Stimulated activated CD4-positive, alpha-beta T cell treated with anti-CD3 and anti-CD28 coated beads, Interleukin-15, amount 100 ng/mL, for 1 hour (primary cell): Measurements from ENCODE around the gene SKP1.
"Not testable (repeated sequence)": the region's sequence is repeated elsewhere in the genome, so short reads cannot be mapped to it uniquely, and the experiment has no call there.

Experiments used
- DNase-seq, 2 donors: peaks; one replicate each; pipeline ENCODE4 v3.0.0-alpha.2; 2020; ENCODE audit warnings: low read depth in 1 of 2, low spot score in 1 of 2

The SKP1 gene

GRCh38 chr5:134177369-134178095 is 782 bp upstream of the SKP1 start:
- DNase-seq, result no peak

GRCh38 chr5:134175921-134176510 is 734 bp downstream of the SKP1 start:
- DNase-seq, result no peak

GRCh38 chr5:134174841-134175839 is 1.6 kb downstream of the SKP1 start:
- DNase-seq, result no peak

GRCh38 chr5:134171972-134172371 is 4.8 kb downstream of the SKP1 start:
- DNase-seq, result no peak

GRCh38 chr5:134162592-134162991 is 14.2 kb downstream of the SKP1 start:
- DNase-seq, result no peak

GRCh38 chr5:134161513-134162395 is 15.0 kb downstream of the SKP1 start:
- DNase-seq, result no peak

GRCh38 chr5:134153657-134154056 is 23.1 kb downstream of the SKP1 start:
- no peak for DNase-seq

- DNase-seq, result no peak
Observed at GRCh38 chr5:134153241-134153640, 23.5 kb downstream of the SKP1 start.

GRCh38 chr5:134152173-134152832 is 24.4 kb downstream of the SKP1 start:
- DNase-seq, result not testable (repeated sequence)

GRCh38 chr5:134151723-134152122 is 25.0 kb downstream of the SKP1 start:
- no peak for DNase-seq

- DNase-seq, result no peak
Observed at GRCh38 chr5:134149571-134150303, 27.0 kb downstream of the SKP1 start.

- DNase-seq, result no peak
Observed at GRCh38 chr5:134148986-134149539, 27.7 kb downstream of the SKP1 start.

GRCh38 chr5:134148316-134148715 is 28.4 kb downstream of the SKP1 start:
- no peak for DNase-seq

- DNase-seq, result no peak
Observed at GRCh38 chr5:134146651-134147518, 29.9 kb downstream of the SKP1 start.

GRCh38 chr5:134145779-134146581 is 30.8 kb downstream of the SKP1 start:
- peak; percentile 63 to 80 for DNase-seq

- no peak for DNase-seq
Observed at GRCh38 chr5:134145041-134145757, 31.6 kb downstream of the SKP1 start.
